ENCODE measurements around the gene KLF1. TPM values are rescaled to one million over a fixed set of nuclear protein-coding genes. Genes with fewer than 3 reads are reported as not detected.

The KLF1 gene
- polyA plus RNA-seq, 3 donors: 0.24 to 0.45 (median 0.28) TPM

DNA sequence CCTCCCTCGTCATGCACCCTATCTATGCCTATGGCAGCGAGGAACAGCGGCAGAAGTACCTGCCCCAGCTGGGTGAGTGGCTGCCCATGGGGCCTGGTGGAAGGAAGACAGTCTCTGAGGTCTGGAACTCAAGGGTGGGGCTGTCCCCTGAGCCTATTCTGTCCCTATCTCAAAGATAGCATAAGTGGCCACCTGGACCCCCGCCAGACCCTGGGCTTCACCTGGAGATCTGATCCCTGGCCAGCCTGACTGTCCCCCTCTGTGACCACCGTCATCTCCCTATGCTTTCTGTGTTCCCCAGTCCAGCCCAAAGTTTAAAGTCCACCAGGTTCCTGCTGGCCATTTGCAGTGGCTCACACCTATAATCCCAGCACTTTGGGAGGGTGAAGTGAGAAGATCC, 6.6 kb upstream of the KLF1 start:
- Mint-ChIP-seq H3K36me3 (peaks cover 40 to 52% of the 10 kb centered on the region in 2 donors), H3K27me3 (ENCODE audit: low read depth in 3 of 3) (peaks cover 0 to 4% (median 0%) of the 10 kb centered on the region in 3 donors), H3K9me3 (no peaks in the 10 kb centered on the region), H3K4me1 (peaks cover 19% of the 10 kb centered on the region), H3K4me3 (no peak overlapping the region), H3K27ac (peak overlapping the region in 3 of 7 donors; percentile 4 to 36 (median 31))
- H3K36me3 ChIP-seq (replicated peaks in 1 of 2; ENCODE audit: control insufficient read depth in 1 of 2, insufficient read depth in 2 of 2, low read length in 2 of 2): peaks cover 38 to 50% of the 10 kb centered on the region in 2 donors
- H3K9me3 ChIP-seq (replicated peaks in 1 of 2; ENCODE audit: control insufficient read depth in 1 of 2, insufficient read depth in 1 of 2, low read length in 2 of 2): no peaks in the 10 kb centered on the region
- DNase-seq: no peak
- WGBS (ENCODE audit: insufficient coverage): 100% methylated on average over 1 of the region's 5 CpGs
- peaks cover 11% of the 10 kb centered on the region for H3K79me2 ChIP-seq (ENCODE audit: insufficient read depth, low read length)
- peaks cover 16 to 20% of the 10 kb centered on the region in 2 donors for H3K4me1 ChIP-seq (ENCODE audit: control insufficient read depth in 1 of 2, insufficient read depth in 2 of 2, low read length in 2 of 2)
- H3K4me2 ChIP-seq (replicated peaks; ENCODE audit: extremely low read depth, low read length, poor library complexity, severe bottlenecking): no peak overlapping the region
- peaks cover 6% of the 10 kb centered on the region for H4K20me1 ChIP-seq (ENCODE audit: insufficient read depth, low read length)
- no peaks in the 10 kb centered on the region for H3K27me3 ChIP-seq (ENCODE audit: control insufficient read depth in 2 of 2, insufficient read depth in 2 of 2, low read length in 2 of 2)
- H3K4me3 ChIP-seq (replicated peaks in 1 of 3; ENCODE audit: low read depth in 2 of 3, low read length in 3 of 3): no peak overlapping the region
- no peak overlapping the region for H2AFZ ChIP-seq (ENCODE audit: insufficient read depth, low read depth, low read length, poor library complexity, severe bottlenecking)
- H3K9ac ChIP-seq (ENCODE audit: insufficient read depth, low read length, poor library complexity, severe bottlenecking): no peak overlapping the region
- no peak overlapping the region for H3K27ac ChIP-seq (ENCODE audit: low read depth in 1 of 2, low read length in 2 of 2)
- intact Hi-C loops (cut with micrococcal nuclease): loop anchor here in 1 of 2 donors (5.0 kb wide), 1 partner anchor 39 kb away; the partner anchor contains the start of gene FARSA
- TF ChIP-seq, protein P1, sequence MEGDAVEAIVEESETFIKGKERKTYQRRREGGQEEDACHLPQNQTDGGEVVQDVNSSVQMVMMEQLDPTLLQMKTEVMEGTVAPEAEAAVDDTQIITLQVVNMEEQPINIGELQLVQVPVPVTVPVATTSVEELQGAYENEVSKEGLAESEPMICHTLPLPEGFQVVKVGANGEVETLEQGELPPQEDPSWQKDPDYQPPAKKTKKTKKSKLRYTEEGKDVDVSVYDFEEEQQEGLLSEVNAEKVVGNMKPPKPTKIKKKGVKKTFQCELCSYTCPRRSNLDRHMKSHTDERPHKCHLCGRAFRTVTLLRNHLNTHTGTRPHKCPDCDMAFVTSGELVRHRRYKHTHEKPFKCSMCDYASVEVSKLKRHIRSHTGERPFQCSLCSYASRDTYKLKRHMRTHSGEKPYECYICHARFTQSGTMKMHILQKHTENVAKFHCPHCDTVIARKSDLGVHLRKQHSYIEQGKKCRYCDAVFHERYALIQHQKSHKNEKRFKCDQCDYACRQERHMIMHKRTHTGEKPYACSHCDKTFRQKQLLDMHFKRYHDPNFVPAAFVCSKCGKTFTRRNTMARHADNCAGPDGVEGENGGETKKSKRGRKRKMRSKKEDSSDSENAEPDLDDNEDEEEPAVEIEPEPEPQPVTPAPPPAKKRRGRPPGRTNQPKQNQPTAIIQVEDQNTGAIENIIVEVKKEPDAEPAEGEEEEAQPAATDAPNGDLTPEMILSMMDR (IDR thresholded peaks at IDR 0.05): no peak

DNA sequence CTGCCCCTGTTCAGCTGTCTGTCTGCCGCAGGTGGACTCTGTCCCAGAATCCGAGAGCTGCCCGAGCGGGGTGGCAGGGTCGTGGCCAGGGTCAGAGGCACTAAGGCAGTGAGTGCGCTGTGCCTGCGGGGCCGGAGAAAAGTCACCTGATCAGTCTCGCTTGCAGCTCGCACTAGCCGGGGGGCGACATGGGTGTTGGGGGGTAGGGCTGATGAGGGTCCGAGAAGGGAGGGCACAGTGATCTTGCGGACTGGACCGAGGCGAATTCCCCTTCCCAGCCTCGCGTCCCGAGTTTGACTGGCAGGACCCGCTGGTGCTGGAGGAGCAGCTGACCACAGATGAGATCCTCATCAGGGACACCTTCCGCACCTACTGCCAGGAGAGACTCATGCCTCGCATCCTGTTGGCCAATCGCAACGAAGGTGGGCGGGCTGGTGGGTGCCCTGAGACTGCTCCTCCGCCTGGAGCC, 4.6 kb upstream of the KLF1 start:
- Histone ChIP-seq H3K4me3 (replicated peaks in 1 of 3; ENCODE audit: low read depth in 2 of 3, low read length in 3 of 3) (peak overlapping the region; percentile 39 to 88 (median 75)), H3K27ac (ENCODE audit: low read depth in 1 of 2, low read length in 2 of 2) (peak overlapping the region; percentile 33 to 78), H3K27me3 (ENCODE audit: control insufficient read depth in 2 of 2, insufficient read depth in 2 of 2, low read length in 2 of 2) (no peaks in the 10 kb centered on the region), H2AFZ (ENCODE audit: insufficient read depth, low read depth, low read length, poor library complexity, severe bottlenecking) (peak overlapping the region; percentile 81), H3K9me3 (replicated peaks in 1 of 2; ENCODE audit: control insufficient read depth in 1 of 2, insufficient read depth in 1 of 2, low read length in 2 of 2) (no peaks in the 10 kb centered on the region), H3K4me2 (replicated peaks; ENCODE audit: extremely low read depth, low read length, poor library complexity, severe bottlenecking) (peak overlapping the region; percentile 90), H3K79me2 (ENCODE audit: insufficient read depth, low read length) (peaks cover 11% of the 10 kb centered on the region), H3K4me1 (ENCODE audit: control insufficient read depth in 1 of 2, insufficient read depth in 2 of 2, low read length in 2 of 2) (peaks cover 16 to 20% of the 10 kb centered on the region in 2 donors), H3K9ac (ENCODE audit: insufficient read depth, low read length, poor library complexity, severe bottlenecking) (peak overlapping the region; percentile 59), H3K36me3 (replicated peaks in 1 of 2; ENCODE audit: control insufficient read depth in 1 of 2, insufficient read depth in 2 of 2, low read length in 2 of 2) (peaks cover 22 to 32% of the 10 kb centered on the region in 2 donors), H4K20me1 (ENCODE audit: insufficient read depth, low read length) (peaks cover 6% of the 10 kb centered on the region)
- TF ChIP-seq, protein P1 (IDR thresholded peaks at IDR 0.05): no peak
- Mint-ChIP-seq H3K4me1 (peaks cover 19% of the 10 kb centered on the region), H3K4me3 (peak overlapping the region; percentile 89 to 94), H3K36me3 (peaks cover 26 to 32% of the 10 kb centered on the region in 2 donors), H3K27ac (peak overlapping the region; percentile 80 to 94 (median 89)), H3K9me3 (no peaks in the 10 kb centered on the region), H3K27me3 (ENCODE audit: low read depth in 3 of 3) (peaks cover 2 to 10% (median 5%) of the 10 kb centered on the region in 3 donors)
- DNase-seq: no peak
- WGBS (ENCODE audit: insufficient coverage): 15% methylated on average over 20 of the region's 26 CpGs
- intact Hi-C loops (cut with micrococcal nuclease): loop anchor here in 1 of 2 donors (5.0 kb wide), 1 partner anchor 41 kb away; the partner anchor contains the start of gene FARSA
